ENCODE data around the gene TPCN1. TPM values are rescaled to one million over a fixed set of nuclear protein-coding genes. Genes with fewer than 3 reads are reported as not detected.

The TPCN1 gene
- total RNA-seq, 1 donor from 2014 or later, result 37.1 TPM

DNA sequence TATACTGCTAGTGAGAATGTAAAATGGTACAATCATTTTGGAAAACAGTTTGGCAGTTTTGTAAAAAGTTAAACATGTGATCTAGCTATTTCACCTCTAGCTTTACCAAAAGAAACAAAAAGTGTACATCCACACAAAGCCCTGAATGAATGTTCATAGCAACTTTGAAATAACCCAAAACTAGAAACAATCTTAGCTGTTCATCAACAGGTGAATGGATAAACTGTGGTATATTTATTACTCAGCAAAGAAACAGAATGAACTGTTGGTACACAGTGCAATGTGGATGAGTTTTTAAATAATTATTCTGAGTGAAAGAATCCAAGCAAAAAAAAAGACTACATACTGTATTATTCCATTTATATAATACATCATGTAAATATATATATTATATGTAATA, 36.3 kb downstream of the TPCN1 start:
- no peak for DNase-seq (ENCODE audit: low spot score)

DNA sequence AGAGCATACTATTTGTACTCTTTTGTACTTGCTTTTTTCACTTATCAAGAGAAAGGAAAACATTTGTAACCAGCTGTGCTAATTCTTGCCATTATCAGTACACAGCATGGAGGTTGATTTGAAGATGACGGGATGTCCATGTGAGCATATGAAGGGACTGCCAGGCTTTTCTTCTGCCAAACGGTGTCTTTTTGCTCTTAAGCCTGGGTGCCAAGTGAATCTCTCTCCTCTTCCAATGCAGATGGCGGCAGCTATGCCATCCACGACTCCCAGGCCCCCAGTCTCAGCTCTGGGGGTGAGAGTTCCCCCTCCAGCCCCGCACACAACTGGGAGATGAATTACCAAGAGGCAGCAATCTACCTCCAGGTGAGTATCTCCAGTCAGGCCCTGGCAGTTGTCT, 38.9 kb downstream of the TPCN1 start:
- DNase-seq (ENCODE audit: low spot score), result no peak

DNA sequence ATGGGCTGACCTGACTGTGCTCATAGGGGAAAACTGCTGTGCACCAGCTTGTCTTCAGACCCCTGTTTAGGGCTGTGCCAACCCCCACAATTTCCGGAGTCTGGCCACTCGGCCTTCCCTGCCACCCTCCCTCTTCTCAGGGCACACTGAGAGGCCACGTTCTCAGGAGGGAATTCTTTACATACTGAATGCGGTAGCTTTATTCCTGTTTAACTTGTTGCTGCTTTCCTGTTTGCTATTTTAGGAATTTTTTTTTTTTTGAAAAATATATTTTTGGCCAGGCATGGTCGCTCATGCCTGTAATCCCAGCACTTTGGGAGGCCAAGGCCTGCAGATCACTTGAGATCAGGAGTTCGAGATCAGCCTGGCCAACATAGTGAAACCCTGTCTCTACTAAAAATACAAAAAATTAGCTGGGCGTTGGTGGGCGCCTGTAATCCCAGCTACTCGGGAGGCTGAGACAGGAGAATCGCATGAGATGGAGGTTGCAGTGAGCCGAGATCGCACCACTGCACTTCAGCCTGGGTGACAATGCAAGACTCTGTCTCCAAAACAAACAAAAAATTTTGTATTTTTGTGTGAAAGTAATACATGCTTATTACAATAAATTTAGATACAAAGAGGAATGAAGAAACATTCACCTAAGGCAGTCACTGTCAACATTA, 39.5 kb downstream of the TPCN1 start:
- no peak for DNase-seq (ENCODE audit: low spot score)

DNA sequence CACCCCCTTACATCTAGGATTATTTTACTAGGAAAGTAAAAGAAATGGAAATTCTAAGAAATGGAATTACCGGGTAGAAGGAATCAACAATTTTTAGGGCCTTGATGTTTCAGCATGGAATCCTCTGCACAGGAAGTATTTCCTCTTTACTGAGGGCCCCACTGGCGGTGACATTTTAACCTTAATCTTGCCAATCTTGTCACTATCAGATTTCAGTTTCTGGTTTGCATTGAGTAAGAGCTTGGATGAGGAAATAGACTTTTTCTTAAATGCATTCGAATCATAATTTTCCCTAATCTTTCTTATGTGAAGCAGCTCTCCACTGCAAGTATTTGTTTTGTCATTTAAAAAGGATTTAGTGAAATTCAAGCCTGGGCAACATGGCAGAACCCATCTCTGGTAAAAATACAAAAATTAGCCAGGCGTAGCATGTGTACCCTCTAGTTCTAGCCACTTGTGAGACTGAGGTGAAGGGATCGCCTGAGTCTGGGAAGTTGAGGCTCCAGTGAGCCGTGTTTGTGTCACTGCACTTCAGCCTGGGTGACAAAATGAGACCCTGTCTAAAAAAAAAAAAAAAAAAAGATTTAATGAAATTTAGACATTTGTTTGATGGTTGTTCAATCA, 40.7 kb downstream of the TPCN1 start:
- no peak for DNase-seq (ENCODE audit: low spot score)

DNA sequence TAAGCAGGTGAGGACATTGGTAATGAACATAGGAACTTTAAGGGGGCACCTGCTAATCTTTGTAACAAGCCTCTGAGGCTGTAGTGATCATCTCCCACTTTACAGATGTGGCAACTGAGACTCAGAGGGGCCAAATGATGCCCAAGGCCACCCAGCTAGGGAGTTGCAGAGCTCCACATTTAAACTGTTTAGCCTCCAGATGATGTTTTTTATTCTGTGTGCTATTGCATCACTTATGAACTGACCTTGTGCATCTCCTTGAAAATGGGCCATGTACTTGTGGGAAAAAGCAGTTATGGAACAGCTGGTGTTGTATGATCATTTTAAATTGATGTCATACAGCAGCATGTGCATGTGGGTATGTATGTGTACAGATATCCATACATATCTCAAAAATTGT, 41.4 kb downstream of the TPCN1 start:
- DNase-seq (ENCODE audit: low spot score), result no peak

DNA sequence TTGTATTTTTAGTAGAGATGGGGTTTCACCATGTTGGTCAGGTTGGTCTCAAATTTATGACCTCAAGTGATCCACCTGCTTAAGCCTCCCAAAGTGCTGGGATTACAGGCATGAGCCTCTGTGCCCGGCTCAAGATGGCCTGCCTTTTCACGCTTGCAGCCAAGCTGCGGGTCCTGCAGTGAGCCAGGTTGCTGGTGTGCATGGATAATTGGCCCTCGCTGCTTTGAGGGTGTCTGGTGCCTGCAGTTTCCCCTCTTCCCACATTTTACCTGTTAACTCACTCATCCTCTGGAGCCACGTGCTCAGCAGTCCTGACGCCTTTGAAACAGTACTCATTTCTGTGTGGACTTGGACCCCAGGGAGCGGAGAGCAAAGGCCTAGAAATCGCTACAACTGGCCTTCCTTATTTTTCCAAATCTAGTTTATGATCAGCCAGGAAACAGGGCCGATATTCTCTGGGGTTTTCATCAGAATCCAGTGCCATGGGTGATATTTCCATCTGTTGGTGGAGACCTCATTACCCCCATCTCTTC, 42.2 kb downstream of the TPCN1 start:
- DNase-seq (ENCODE audit: low spot score), result no peak

DNA sequence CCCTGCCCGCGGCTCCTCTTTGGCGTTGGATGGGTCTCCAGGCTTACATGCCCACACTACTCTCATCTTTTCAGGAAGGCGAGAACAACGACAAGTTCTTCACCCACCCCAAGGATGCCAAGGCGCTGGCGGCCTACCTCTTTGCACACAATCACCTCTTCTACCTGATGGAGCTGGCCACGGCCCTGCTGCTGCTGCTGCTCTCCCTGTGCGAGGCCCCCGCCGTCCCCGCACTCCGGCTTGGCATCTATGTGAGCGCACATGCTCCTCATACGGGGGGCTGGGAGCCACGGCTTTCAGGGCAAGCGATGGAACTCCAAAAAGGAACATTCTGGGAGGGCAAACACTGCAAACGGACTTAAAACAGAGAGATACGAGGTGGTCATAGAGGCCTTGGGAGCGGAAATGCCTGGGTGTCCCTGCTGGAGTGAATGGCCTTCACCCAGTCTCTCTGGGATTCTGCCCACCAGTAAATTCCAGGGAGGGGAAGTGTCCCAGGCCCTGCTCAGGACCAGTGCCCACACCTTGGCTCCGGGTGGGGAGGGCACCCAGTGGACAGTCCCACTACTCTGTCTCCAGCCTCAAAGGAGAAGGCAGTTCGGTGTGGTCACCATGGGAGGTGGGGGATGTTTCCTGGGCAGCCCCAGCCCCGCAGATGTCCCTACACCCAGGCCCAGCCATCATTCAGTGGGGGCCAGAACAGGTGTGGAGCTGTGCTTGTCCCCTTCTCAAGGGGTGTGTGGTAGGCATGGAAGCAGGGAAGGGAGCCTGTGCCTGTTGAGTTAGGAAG, 45.0 kb downstream of the TPCN1 start:
- no peak for DNase-seq (ENCODE audit: low spot score)

DNA sequence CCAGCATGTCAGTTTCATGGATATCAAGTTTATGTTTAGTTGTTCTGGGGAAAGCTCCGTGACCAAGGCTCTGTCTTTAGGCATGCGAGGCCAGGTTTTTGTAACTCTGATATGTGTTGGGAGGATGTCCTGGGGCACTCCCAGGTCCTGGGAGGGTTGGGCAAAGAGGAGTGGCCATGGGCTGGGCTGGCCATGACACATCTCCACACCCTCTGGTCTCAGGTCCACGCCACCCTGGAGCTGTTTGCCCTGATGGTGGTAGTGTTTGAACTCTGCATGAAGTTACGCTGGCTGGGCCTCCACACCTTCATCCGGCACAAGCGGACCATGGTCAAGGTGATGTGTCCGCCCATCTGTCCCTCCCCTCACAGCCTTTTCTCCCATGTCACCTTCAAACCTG, 46.4 kb downstream of the TPCN1 start:
- DNase-seq (ENCODE audit: low spot score), result no peak

DNA sequence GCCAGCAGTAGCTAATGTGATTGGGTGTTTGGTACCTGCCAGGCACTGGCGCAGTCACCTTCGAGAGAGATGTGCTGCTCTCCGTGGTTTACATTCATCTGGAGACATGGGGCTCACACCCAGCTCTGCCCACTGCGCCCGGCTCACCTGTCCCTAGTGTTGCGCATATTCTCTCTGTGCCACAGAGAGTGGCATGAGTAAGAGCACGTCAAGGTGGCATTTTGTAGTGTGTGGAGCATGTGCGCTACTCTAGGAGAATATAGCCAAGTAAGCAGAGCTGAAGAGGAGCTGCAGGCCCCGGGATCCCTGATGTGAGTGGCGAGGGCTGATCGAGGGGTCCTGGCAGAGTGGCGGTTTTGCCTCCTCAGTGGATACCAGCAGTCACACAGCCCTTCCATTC, 46.9 kb downstream of the TPCN1 start:
- DNase-seq (ENCODE audit: low spot score), result no peak

DNA sequence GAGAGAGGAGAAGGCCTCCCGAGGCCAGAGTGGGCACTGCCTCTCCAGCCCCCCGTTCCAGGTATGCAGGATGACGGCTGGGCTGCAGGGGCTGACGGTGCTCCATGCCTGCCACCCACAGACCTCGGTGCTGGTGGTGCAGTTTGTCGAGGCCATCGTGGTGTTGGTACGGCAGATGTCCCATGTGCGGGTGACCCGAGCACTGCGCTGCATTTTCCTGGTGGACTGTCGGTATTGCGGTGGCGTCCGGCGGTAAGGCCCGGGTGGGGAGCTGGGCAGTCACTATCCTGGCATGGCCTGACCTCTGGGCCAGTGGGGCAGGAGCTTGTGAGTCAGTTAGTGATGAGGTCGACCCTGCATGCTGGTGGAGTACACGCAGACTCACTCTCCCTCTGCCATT, 47.4 kb downstream of the TPCN1 start:
- DNase-seq (ENCODE audit: low spot score), result no peak

DNA sequence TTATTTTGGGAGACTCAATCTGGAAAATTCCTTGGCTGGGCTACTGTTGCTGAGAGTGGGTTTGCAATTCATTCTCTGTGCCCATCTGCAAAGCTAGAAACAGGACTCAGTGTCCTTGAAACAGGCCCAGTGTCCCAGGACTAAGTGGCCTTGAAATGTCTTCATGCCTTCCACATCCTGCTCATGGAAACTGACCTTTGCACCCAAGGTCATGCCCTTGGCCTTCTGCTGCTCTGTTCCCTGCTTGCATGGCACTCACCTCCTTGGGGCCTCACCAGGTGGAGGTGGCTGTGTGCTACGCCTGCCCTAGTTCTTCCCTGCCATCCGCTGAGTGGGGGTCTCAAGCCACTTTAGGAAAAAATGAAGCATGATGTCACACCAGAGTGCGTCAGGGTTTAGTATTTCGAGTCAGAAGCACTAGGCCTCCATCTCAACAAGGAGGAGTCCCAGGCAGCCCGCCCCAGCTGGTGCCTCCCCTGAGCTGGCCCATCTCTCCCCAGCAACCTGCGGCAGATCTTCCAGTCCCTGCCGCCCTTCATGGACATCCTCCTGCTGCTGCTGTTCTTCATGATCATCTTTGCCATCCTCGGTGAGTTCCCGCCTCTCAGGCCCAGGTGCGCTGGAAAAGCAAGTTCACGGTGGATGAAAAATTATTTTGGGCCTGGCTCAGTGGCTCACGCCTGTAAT, 48.1 kb downstream of the TPCN1 start:
- no peak for DNase-seq (ENCODE audit: low spot score)

DNA sequence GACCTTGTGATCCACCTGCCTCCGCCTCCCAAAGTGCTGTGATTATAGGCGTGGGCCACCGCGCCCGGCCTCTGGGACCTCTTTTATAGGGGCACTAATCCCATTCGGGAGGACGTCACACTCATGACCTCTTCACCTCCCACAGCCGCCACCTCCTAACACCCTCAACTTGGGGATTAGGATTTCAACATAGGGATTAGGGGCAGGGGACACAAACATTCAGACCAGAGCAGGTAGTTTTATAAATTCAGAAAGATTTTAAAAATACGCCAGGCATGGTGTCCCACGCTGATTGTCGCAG, 49.4 kb downstream of the TPCN1 start:
- no peak for DNase-seq (ENCODE audit: low spot score)

DNA sequence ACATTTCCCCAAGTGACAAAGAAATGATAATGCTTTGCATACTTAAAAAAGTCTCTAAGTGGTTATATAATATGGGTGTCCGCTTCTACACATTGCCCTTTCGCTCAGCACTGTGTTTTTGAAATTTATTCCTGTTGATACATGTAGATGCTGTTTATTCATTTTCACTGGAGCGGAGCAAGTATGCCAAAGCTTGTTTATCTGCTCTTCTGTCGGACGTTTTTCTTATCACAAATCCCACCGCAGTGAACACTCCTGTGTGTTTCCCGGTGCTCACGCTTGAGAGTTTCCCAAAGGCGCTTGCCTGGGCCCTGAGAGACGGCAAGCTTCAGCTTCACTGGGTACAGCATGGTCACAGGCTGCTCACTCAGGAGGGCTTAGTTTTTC, 50.2 kb downstream of the TPCN1 start:
- no peak for DNase-seq (ENCODE audit: low spot score)

DNA sequence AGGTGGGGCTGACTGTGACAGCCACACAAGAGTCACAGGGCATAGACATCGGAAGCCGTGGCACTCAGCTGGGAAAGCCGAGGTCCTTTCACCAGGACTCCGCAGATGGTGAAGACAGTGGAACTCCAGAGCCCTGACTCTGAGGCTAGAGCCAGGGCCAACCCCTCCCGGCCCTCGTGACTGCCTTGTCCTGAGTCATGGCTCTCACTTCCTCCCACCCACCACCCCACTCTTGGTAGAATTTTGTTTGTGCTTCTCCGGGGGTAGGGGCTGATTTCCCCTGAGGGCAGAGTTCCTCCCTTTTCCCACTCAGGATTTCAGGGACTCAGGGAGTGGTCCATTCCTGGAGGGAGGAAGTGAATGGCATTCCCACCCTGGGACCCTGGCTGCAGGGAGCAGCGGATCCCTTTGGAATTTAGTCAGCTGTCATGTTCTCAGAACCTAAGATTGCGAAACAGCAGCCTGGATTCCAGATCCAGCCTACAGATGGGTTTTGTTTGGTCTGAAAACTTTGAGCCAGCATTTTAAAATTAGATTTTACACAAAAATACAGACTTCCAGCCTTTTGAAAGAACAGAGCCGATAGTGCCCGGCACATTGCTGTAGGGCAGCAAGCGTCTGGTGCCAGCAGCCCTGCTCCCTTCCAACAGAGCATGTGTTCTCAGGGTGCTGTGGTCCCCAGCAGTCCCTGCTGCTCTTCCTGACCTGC, 50.7 kb downstream of the TPCN1 start:
- DNase-seq (ENCODE audit: low spot score), result no peak

DNA sequence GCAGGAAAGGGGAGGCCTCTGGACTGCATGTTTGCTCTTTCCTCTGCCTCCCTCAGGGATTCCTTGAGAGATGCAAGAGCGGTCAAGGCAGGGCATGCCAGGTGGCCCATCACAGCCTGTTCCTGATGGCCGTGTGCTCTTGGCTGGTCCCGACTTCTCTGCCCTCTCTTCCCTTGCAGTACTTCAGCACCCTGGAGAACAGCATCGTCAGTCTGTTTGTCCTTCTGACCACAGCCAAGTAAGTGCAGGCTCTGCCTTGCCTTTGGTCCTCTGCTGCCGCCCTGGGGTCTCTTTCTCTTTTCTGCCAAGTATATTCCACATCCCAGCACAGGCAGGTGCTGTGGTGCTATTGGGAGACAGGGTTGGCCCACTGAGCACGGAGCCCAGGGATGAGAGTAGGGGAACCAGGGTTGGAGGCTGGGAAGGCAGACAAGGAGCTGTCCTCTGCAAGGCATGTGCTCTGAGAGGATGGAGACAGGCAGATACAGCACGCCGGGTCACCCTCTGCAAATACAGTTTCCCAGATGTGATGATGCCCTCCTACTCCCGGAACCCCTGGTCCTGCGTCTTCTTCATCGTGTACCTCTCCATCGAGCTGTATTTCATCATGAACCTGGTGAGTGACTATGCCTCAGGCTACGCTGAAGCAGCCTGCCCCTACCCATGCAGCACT, 51.9 kb downstream of the TPCN1 start:
- DNase-seq (ENCODE audit: low spot score), result no peak

DNA sequence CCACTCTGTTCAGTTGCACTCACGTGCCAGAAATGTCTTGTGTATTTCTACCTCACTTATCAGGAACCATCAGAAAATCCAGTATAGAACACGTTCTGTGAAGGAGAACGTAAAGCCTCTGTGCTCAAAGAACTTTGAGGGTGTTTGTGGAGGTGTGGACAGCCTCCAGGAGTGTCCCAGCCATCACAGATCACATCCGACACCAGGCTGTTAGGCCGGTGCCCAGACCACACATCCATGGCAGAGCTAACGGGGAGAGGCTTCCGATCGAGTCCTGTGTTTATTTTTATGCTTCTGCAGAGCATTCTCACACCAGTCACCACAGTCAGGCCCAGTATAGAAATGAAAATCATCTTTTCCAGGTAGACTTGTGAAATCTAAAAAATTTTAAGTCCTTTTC, 53.6 kb downstream of the TPCN1 start:
- DNase-seq (ENCODE audit: low spot score), result no peak

DNA sequence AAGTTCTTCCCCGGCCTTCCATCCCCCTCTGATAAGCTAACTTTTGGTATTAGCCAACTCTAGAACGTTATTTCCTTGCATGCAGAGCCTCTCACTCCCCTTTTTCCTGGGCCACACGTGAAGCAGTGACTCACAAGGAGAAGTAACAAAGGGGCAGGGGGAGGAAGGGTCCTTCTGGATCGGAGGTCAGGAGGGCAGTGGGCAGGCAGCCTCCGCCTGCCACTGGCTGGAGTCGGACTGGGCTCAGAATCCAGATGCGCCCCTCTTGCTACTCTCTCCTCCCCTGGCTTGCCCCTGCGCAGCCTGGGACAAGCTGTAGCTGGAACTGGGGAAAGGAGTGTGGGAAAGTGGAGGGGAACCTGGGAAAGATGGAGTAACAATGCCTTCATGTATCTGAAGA, 55.0 kb downstream of the TPCN1 start:
- DNase-seq (ENCODE audit: low spot score), result no peak

DNA sequence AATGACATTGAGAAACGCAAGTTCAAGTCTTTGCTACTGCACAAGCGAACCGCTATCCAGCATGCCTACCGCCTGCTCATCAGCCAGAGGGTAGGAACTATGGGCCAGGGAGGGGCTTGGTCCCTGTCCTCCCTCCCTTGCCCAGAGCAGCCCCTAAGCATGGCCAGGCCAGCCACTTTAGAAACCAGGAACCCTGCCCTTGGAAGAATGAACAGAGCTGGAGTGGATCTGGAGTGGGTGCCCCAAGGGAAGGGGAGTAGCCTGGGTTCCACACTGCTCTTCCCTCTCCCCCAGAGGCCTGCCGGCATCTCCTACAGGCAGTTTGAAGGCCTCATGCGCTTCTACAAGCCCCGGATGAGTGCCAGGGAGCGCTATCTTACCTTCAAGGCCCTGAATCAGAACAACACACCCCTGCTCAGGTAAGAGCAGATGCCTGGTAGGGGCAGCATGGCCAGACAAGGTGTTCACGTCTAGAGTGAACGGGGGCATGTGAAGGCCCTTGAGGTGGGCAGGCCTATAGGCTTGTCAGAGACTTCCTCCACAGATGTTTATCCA, 55.8 kb downstream of the TPCN1 start:
- no peak for DNase-seq (ENCODE audit: low spot score)

DNA sequence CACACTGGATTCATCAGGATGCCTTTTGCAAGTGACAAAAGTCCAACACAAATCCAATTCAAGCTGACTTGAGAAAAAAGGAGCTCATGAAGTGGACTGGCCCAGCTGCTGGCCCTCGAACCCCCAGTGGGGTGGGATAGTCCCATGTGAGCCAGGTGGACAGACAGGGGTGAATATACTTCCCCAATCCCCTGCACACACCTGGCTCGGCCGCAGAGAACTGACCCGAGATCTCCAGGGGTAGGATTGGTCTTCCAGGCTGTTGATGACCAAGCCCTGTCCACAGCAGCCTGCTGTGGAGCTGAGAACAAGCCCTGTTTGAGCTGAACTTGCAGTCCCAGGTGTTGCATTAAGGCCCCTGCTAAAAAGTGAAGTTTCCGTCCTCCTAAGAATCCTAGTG, 56.2 kb downstream of the TPCN1 start:
- DNase-seq (ENCODE audit: low spot score), result no peak

DNA sequence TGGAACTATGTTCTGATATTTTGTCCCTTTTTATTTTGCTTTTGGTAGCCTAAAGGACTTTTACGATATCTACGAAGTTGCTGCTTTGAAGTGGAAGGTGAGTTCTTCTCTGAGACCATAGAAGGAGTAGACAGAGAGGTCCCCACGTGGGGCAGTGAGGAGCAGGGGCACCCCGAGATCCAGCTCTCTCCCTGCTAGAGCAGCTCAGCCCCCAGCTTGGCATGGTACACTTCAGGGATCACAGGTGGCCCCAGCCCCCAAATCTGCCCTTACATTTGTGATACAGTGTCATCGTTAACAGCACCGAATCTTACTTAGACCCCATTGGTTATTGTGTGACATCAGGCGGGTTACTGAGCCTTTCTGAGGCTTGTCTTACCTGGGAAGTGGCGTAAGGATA, 56.9 kb downstream of the TPCN1 start:
- DNase-seq (ENCODE audit: low spot score), result no peak

DNA sequence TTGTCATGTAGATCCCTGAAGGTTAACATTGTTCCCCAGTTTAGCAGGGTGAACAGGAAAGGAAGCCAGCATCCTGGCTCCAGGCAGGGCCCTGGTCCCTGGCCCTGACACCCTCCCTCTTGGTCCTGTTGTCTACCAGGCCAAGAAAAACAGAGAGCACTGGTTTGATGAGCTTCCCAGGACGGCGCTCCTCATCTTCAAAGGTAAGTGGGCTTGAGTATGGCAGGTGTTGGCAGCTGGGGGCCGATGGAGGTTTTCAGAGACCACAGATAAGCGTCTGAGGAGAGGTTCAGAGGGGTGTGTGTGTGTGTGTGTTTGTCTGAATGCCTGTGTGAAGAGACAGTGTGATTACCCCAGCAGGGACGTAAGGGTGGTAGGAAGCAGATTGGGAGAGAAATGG, 57.4 kb downstream of the TPCN1 start:
- no peak for DNase-seq (ENCODE audit: low spot score)
